ENCODE data around the gene MLYCD. TPM values are rescaled to one million over a fixed set of nuclear protein-coding genes. Genes with fewer than 3 reads are reported as not detected.
"Not testable (repeated sequence)": the region's sequence is repeated elsewhere in the genome, so short reads cannot be mapped to it uniquely, and the experiment has no call there.

The MLYCD gene
- total and polyA plus RNA-seq, 8 donors: 4.3 to 11.2 (median 8.9) TPM

DNA sequence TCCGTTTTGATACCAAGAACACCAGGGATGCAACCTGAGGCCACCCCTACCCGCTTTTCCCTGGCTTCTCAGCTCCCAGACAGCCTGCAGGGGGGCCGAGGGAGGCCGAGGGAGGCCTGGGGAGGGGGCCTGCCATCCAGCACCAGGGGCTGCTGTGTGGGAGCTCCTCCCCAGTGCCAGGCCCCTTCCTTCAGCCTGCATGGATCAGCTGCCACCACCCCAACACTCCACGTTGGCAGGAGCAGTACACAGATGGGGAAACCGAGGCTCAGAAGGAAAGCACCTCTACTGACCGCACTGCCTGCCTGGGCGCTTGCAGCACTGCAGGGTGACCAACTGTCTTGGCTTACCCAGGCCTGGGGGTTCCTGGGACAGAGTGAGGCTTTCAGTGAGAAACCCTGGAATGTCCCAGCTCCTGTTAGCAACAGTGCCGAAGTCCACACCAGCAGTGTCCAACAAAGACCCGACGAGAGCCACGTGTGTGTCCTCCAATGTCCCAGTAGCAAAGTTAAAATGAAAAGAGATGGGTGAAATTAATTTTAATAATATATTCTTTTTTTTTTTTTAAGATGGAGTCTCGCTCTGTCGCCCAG lies 48.8 kb downstream of the MLYCD start:
- TF ChIP-seq, protein P1, sequence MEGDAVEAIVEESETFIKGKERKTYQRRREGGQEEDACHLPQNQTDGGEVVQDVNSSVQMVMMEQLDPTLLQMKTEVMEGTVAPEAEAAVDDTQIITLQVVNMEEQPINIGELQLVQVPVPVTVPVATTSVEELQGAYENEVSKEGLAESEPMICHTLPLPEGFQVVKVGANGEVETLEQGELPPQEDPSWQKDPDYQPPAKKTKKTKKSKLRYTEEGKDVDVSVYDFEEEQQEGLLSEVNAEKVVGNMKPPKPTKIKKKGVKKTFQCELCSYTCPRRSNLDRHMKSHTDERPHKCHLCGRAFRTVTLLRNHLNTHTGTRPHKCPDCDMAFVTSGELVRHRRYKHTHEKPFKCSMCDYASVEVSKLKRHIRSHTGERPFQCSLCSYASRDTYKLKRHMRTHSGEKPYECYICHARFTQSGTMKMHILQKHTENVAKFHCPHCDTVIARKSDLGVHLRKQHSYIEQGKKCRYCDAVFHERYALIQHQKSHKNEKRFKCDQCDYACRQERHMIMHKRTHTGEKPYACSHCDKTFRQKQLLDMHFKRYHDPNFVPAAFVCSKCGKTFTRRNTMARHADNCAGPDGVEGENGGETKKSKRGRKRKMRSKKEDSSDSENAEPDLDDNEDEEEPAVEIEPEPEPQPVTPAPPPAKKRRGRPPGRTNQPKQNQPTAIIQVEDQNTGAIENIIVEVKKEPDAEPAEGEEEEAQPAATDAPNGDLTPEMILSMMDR (IDR thresholded peaks at IDR 0.05): no peak
- 88 to 96% methylated on average over 13 to 14 of the region's 14 CpGs for WGBS, 2 donors
- intact Hi-C loops (cut with DNase I): no loop called here
- no peaks in the 10 kb centered on the region for H3K36me3 ChIP-seq
- no peak for ATAC-seq
- no peak overlapping the region for H3K27ac ChIP-seq
- FAIRE-seq: no peak
- DNase-seq: no peak
- H3K4me3 ChIP-seq: no peak overlapping the region
- no peaks in the 10 kb centered on the region for H3K9me3 ChIP-seq
- H3K4me1 ChIP-seq: peaks cover 0 to 12% (median 3%) of the 10 kb centered on the region in 3 donors
- H3K27me3 ChIP-seq: no peaks in the 10 kb centered on the region

DNA sequence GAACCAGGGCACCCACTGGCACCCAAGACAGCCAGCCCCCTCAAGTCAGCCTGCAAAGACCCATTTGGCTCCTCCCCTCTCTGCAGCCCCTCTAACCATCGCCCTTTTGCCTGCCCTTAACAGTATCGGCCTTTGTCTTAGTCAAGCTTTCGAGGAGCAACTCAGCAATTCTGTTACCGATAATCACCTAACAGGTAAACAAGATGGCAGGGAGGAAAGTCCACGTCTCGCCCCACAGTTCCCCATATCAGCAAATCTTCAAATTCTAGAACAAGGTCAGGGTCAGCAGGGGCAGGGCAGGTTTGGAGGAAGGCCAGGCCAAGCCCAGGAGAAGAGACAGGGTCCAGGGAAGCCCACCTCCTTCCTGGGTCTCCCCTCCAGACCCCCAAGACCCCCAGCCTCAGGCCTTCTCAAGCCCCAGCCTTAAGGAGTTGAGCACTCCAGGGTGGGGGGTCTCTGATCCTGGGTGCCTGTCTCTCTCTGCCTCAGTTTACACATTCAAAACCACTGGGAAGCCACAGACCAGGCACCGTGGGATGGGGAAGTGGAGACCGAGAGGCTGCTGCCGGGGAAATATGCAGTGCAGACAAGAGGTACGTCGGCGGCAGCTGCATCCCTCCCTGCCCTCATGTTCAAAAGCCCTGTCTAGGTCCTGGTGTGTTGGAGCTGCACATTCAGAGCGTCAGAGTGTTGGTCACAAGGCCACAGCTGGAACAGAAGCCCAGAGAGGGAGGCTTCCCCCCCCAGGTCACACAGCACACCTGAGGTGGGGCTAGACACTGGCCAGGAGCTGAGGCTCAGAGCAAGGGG lies 50.2 kb downstream of the MLYCD start:
- no peaks in the 10 kb centered on the region for H3K9me3 ChIP-seq
- no peaks in the 10 kb centered on the region for H3K36me3 ChIP-seq
- H3K4me1 ChIP-seq: peaks cover 4 to 11% (median 6%) of the 10 kb centered on the region in 3 donors
- H3K27ac ChIP-seq: no peak overlapping the region
- H3K4me3 ChIP-seq: no peak overlapping the region
- intact Hi-C loops (cut with DNase I): no loop called here
- TF ChIP-seq, protein P1 (IDR thresholded peaks at IDR 0.05): no peak
- 74 to 80% methylated on average over 13 of the region's 13 CpGs for WGBS, 2 donors
- DNase-seq (no peak), FAIRE-seq (no peak), ATAC-seq (no peak)
- no peaks in the 10 kb centered on the region for H3K27me3 ChIP-seq

DNA sequence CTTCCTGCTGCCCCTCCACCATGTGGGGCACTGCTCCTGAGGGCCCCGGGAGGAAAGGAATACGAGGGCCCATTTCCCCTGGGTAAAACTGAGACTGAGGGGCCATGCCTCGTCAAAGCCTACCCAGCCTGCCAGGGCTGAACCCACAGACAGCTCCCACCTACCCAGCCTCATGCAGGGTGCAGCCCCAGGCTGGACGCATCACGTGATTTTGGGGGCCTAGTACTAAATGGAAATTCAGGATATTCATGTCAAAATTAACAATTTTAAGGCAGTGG lies 50.7 kb downstream of the MLYCD start:
- ATAC-seq: no peak
- Histone ChIP-seq H3K9me3 (no peaks in the 10 kb centered on the region), H3K27ac (no peak overlapping the region), H3K36me3 (no peaks in the 10 kb centered on the region), H3K4me3 (no peak overlapping the region), H3K27me3 (no peaks in the 10 kb centered on the region), H3K4me1 (peaks cover 4 to 15% (median 11%) of the 10 kb centered on the region in 3 donors)
- TF ChIP-seq, protein P1 (IDR thresholded peaks at IDR 0.05): no peak
- FAIRE-seq: no peak
- DNase-seq: no peak
- intact Hi-C loops (cut with DNase I): no loop called here
- 93 to 94% methylated on average over 5 of the region's 5 CpGs for WGBS, 2 donors

DNA sequence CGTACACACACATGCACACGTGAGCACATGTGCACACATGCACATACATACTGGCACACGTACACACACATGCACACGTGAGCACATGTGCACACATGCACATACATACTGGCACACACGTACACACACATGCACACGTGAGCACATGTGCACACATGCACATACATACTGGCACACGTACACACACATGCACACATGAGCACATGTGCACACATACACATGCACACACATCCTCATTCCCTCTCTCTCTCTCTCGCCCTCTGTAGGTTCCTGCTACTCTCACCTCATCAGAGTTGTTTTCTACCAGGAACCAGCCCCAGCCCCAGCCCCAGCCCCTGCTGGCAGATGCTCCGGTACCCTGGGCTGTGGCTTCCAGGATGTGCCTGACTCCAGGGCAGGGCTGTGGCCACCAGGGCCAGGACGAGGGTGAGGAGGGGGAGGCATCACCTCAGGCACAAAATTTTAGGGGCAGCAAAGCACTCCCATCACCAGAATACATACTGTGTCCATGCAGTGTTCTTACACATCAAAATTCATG lies 52.0 kb downstream of the MLYCD start:
- FAIRE-seq; H3K27ac ChIP-seq; H3K27me3 ChIP-seq; DNase-seq; ATAC-seq; H3K4me3 ChIP-seq; H3K9me3 ChIP-seq; H3K36me3 ChIP-seq; intact Hi-C loops (cut with DNase I): not testable (repeated sequence)
- 74 to 84% methylated on average over 10 of the region's 10 CpGs for WGBS, 2 donors
- H3K4me1 ChIP-seq: peaks cover 4 to 18% (median 12%) of the 10 kb centered on the region in 3 donors

- H3K27me3 ChIP-seq: no peaks in the 10 kb centered on the region
- ATAC-seq (no peak), DNase-seq (no peak), FAIRE-seq (no peak)
- no peak overlapping the region for H3K27ac ChIP-seq
- H3K4me3 ChIP-seq: no peak overlapping the region
- intact Hi-C loops (cut with DNase I): no loop called here
- peaks cover 4 to 18% (median 12%) of the 10 kb centered on the region in 3 donors for H3K4me1 ChIP-seq
- H3K9me3 ChIP-seq: no peaks in the 10 kb centered on the region
- no peaks in the 10 kb centered on the region for H3K36me3 ChIP-seq
- TF ChIP-seq, protein P1 (IDR thresholded peaks at IDR 0.05): no peak
- 45 to 49% methylated on average over 8 of the region's 8 CpGs for WGBS, 2 donors
These were observed 52.6 kb downstream of the MLYCD start for GRCh38 chr16:83951544-83951943.
